Stimulated activated CD8-positive, alpha-beta memory T cell treated with anti-CD3 and anti-CD28 coated beads, Interleukin-15, amount 100 ng/mL, for 24 hours (primary cell): ENCODE results near the gene PAK2.
"Not testable (repeated sequence)": the region's sequence is repeated elsewhere in the genome, so short reads cannot be mapped to it uniquely, and the experiment has no call there.

Experiments used
- DNase-seq: peaks from one replicate; pipeline ENCODE4 v3.0.0-alpha.2; 2020; ENCODE audit warnings: low read depth

PAK2 gene

GRCh38 chr3:196736670-196737374 is 2.8 kb upstream of the PAK2 start:
- DNase-seq = no peak

DNA sequence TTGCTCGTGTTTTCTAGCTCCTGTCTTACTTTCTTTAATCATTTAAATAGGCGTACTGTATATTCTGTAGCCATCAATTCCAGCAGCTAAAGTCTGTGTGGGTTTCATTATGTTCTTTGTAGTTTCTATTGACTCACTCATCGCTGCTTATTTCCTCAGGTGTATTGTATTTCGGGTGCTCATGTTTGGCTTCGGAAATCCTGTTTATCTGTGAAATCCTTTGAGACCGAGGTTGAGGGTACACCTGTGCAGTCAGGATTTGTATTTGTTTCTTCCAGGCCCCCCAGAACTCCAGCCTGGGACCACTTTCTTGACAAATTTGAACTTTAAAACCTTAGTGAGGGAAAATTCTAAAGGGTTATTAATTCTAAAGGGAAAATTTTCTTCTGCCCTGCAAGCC is 2.0 kb upstream of the PAK2 start:
- no peak for DNase-seq

- DNase-seq = no peak
Observed at GRCh38 chr3:196740481-196741248, 1.0 kb downstream of the PAK2 start.

DNA sequence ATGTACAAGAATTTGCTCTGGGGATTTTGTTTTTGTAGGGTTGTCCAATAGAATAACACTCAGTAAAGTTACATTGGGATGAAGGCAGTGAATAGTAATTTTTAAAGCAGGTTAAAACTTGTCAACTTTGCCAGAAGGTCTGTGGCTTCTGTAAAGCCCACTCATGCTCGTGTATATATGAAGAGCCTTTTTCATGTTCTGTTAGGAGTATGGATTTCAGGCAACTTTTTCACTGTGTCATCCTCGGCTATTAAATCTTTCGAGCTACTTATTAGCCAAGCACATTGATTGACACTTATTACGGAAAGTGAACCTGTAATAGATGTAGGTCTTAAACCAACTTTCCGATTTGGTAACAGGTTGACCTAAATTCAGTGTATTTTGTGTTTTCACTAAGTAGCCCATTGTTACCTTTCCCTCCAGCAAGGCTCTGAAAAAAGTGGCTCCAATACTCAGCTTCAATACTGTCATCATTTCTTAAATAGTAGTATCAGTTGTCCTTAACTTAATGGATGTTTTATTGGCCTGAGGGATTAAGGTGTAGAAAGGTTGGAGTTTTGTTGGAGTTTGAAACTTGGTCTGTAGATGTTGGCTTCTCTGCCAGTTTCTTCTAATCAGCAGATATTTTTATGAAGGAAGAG is 1.7 kb downstream of the PAK2 start:
- DNase-seq = no peak

- DNase-seq = not testable (repeated sequence)
Observed at GRCh38 chr3:196743569-196743968, 3.9 kb downstream of the PAK2 start.

DNA sequence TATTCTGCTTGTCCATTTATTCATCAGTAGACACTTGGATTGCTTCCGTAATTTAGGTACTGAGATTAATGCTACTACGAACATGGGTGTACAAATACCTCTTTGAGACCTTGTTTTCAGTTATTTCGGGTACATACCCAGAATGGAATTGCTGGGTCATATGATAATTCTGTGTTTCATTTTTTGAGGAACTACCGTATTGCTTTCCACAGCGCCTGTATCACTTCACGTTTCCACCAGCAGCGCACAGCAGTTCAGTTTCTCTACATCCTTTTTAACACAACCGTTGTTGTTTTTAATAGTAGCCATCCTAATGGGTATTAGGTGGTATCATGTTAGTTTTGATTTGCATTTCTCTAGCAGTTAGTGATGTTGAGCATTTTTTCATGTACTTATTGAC is 9.5 kb downstream of the PAK2 start:
- no peak for DNase-seq

- DNase-seq = no peak
Observed at GRCh38 chr3:196753201-196753600, 13.5 kb downstream of the PAK2 start.

- DNase-seq = no peak
Observed at GRCh38 chr3:196754091-196754981, 14.7 kb downstream of the PAK2 start.

DNA sequence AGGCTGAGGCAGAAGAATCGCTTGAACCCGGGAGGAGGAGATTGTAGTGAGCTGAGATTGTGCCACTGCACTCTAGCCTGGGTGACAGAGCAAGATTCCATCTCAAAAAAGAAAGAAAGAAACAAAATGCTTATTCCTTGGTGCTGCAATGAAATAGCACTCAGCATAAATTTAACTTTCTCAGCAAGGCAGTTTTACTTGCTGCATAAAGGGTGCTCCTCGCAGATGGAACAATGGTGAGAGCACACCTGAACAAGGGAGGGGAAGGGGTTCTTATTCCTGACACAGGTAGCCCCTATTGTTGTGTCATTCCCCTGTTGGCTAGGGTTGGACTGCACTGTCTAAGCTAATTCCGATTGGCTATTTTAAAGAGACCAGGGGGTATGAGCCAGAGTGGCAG is 17.1 kb downstream of the PAK2 start:
- no peak for DNase-seq

DNA sequence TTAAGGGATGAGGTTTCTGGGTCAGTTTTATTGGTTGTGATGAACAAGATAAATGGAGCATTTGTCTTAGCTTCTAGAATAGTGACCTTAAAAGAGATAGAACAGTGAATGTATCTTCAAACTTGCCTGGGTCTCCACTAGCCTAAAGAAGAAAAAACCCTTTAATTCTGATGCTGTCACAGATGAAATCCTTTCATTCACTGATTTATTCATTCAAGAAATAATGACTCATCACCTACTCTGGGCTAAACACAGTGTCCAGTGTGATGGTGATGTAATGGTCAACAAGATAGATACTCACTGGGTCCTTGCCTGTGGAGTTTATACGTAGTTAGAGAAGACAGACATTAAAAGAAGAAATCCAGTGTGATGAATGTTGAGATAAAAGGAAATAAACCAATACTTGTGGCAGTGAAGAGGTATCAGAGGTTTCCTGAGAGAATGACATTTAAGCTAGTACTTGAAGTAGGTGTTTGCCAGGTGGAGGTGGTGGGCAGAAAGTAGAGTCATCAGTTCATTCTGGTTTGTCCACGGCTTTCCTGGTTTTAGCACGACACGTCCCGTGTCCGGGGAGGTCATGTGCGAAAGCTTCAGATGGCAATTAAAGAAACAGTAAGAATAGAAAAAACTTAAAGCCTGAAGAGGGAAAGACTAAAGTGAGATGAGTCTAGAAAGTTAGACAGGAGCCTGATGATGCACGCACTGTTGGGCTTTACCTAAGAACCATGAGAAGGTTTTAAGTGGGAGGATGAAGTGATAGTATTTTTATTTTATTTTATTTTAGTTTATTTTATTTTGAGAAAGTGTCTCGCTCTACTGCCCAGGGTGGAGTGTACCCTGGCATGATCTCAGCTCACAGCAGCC is 18.5 kb downstream of the PAK2 start:
- DNase-seq = no peak

DNA sequence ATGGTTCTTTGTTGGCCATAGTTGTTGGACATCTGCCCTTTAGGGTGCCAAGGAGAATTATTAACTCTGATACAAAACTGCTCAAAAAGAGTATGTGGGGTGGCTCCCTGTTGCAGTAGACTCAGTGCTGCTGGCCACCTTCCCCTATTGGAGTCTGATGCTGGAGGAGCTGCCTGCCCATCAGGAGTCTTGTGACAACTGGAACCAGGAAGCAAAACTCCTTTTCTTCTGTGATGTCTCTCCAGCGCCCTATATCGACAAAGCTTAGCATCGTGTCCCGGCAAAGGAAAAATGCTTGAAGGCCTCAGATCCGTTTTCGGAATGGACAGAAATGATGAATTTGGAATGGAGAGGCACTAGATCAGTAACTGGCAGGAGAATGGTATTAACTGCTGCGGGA is 23.5 kb downstream of the PAK2 start:
- DNase-seq = no peak

DNA sequence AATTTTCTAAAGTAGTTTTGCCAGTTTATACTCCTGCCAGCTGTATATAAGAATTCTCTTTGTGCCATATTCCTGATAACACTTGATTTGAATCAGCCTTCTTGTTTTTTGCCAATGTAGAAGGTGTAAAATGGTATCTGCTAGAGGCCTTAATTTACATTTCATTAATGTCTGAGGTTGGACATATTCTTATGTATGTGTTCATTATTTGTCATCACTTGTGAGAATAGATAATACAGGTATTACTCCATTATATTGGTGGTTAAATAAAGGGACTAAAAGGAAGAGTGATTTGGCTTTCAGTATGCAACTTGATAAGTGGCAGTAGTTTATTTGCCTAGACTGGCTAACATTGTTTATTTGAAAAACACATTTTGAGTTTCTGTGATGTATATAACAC is 25.8 kb downstream of the PAK2 start:
- no peak for DNase-seq

DNA sequence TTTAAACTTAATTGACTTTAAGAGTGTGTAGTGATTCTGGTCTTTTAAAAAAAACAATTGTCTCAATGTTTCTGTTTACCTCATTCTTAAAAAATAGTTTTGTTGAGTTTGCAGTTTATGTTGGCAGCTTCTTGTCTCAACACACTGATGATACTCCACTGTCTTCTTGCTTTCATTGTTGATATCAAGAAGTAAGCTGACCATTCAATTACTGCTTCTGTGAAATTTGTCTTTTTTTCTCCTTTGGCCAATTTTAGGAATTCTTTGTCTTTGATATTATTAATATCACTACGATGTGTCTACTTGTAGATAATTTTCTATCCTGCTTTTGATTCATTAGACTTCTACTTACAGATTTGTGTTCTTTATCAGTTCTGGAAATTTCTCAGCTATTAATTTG is 31.4 kb downstream of the PAK2 start:
- no peak for DNase-seq

GRCh38 chr3:196772102-196772501 is 32.4 kb downstream of the PAK2 start:
- no peak for DNase-seq

DNA sequence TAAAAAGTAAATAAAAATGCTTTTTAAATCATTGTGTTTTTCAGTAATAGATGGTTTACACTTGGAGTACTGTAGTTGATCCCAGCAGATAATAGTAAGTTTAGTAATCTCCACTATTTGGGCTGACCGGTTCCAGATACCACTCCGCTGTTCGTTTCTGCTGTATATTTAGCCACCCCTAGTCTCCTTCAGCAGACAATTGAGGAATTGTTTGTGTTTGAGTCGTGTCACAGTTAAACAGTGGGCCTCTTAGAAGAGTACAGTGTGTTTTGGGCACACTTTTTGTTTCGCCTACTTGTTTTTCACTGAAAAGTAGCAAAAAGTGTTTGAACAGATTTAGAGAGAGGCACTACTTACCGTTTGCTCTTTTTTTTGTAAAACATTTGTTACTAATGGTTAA is 33.2 kb downstream of the PAK2 start:
- no peak for DNase-seq

DNA sequence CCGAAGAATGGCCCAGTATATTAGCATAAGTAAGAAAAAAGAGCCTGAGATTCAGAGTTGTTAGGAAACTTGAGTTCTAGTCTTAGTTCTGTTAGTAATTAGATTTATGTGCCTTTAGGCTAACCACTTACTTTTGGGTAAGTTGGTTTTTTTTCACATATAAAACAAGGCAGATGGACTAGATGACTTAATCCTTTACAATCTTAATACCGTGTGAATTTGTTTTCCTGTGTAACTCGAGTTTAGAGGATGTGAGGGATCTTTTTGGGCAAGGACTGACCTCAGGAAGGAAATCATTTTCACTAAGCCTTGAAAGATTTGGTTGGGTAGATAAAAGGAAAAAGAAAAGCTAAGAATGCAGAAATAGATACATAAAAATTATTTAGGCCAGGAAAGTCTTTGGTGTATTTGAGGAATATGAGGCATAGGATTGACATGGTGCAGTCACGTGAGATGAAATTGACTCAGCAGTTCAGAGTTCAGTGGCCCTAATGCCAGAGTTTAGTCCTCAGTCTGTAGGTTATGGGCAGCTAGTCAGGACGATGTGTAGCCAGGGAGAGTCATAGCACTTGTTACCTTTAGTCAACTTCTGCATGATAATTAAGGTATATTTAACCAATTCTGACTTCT is 34.6 kb downstream of the PAK2 start:
- no peak for DNase-seq

DNA sequence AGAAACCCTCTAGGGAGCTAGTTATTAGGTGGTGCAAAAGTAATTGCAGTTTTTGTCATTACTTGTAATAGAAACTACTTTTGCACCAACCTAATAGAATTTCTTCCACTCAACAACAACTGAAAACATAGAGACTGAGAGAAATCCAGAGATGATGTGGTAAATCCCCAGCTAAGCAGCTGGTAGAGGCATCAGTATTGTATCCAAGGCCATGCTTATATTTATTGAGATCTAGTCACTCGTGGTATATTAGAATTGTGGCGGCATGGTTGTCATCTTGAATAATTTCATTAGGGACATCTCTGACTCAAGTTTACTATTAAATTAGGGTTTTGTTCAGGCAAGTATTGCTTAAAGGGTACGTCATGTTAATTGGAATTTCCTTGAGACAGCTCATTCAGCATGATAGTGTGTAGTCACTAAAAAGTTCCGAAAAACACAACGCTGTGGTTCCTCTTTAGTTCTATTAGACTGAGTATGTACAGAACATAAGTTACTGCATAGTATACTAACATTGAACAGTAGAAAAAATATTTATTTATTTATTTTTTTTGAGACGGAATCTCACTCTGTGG is 35.3 kb downstream of the PAK2 start:
- DNase-seq = no peak

DNA sequence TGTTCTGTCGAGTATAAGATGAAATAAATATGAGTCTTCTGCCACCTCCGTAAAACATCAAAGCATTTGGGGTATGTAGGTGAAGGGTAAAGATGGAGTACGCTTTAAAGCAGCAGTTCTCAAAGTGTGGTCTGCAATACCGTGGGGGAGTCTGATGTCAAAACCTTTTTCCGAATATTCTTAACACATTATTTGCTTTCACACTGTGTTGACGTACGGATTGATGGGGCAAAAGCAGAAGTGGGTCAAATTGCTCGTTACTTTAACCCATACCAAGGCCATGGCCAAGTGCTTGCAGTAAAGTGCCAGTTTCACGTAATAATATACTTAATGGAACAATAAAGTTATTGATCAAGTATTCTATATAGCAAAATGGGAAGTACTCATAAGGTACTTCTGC is 36.3 kb downstream of the PAK2 start:
- no peak for DNase-seq

DNA sequence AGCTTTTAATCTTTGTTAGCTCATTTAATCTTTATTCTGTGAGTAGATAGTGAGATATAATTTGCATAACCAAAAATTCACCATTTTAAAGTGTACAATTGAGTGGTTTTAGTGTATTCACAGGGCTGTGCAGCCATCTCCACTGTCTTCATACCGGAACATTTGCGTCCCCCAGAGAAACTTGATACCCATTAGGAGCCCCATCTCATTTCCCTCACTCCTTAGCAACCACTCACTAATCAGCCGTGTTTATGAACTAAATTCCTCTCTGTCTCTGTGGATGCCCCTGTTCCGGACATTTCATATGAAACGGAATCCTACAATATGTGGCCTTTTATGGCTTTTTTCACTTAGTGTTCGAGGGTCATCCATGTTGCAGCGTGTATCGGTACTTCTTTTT is 38.2 kb downstream of the PAK2 start:
- DNase-seq = no peak

- DNase-seq = no peak
Observed at GRCh38 chr3:196778755-196779154, 39.1 kb downstream of the PAK2 start.
